Liver (tissue), 9 donors: Measurements from ENCODE around the gene DCC. TPM values are rescaled to one million over a fixed set of nuclear protein-coding genes. Genes with fewer than 3 reads are reported as not detected.

ENCODE experiments used
- DNase-seq: peaks from one replicate; pipeline ENCODE4 v3.0.0-alpha.2; 2017; ENCODE audit warnings: low spot score
- H3K27ac ChIP-seq, 2 donors: one replicate each; pipeline ENCODE4 v1.7.0; 2013; ENCODE audit warnings: inconsistent platforms in 2 of 2, low read length in 2 of 2, control low read depth in 1 of 2, low read depth in 1 of 2, mild to moderate bottlenecking in 1 of 2
- H3K27me3 ChIP-seq, 4 donors: one replicate each; pipeline versions ENCODE4 v1.6.1 to v1.7.0; 2013; ENCODE audit warnings: low read length in 3 of 4, inconsistent platforms in 1 of 4, mild to moderate bottlenecking in 1 of 4, moderate library complexity in 1 of 4; ENCODE audit not compliant: control insufficient read depth in 4 of 4, insufficient read depth in 4 of 4
- H3K36me3 ChIP-seq, 4 donors: one replicate each; pipeline versions ENCODE4 v1.6.1 to v1.7.0; 2013; ENCODE audit warnings: low read length in 3 of 4, mild to moderate bottlenecking in 3 of 4, low read depth in 1 of 4, moderate library complexity in 1 of 4; ENCODE audit not compliant: control insufficient read depth in 4 of 4, insufficient read depth in 3 of 4
- H3K4me1 ChIP-seq, 4 donors: one replicate each; pipeline versions ENCODE4 v1.6.1 to v1.7.0; 2013; ENCODE audit warnings: low read length in 3 of 4, mild to moderate bottlenecking in 3 of 4, moderate library complexity in 1 of 4; ENCODE audit not compliant: control insufficient read depth in 4 of 4, insufficient read depth in 4 of 4
- H3K4me3 ChIP-seq, 3 donors: one replicate each; pipeline versions ENCODE4 v1.6.1 to v1.7.0; 2013; ENCODE audit warnings: low read length in 3 of 3, control low read depth in 1 of 3, low read depth in 1 of 3, mild to moderate bottlenecking in 1 of 3
- H3K9ac ChIP-seq, 2 donors: one replicate each; pipeline ENCODE4 v1.7.0; 2013; ENCODE audit warnings: low read length in 2 of 2, mild to moderate bottlenecking in 2 of 2, moderate library complexity in 2 of 2, control low read depth in 1 of 2, low read depth in 1 of 2
- H3K9me3 ChIP-seq, 4 donors: one replicate each; pipeline versions ENCODE4 v1.6.1 to v1.7.0; 2013; ENCODE audit warnings: low read length in 3 of 4; ENCODE audit not compliant: control insufficient read depth in 4 of 4
- EGR1 ChIP-seq, 2 donors: IDR thresholded peaks; 2 replicates each; pipeline ENCODE4 v1.6.1; 2016 to 2018; ENCODE audit warnings: antibody characterized with exemption in 2 of 2, low read depth in 2 of 2
- FOXA1 ChIP-seq: IDR thresholded peaks from 2 replicates; pipeline ENCODE4 v1.6.1; 2016; ENCODE audit warnings: antibody characterized with exemption
- FOXA2 ChIP-seq: IDR thresholded peaks from 2 replicates; pipeline ENCODE4 v1.6.1; 2016; ENCODE audit warnings: antibody characterized with exemption
- GABPA ChIP-seq, 2 donors: IDR thresholded peaks in 1 of 2; conservative IDR thresholded peaks in 1 of 2; 2 replicates each; pipeline ENCODE4 v1.6.1; 2016; ENCODE audit warnings: antibody characterized with exemption in 2 of 2, mild to moderate bottlenecking in 1 of 2, moderate library complexity in 1 of 2
- HNF4A ChIP-seq, 2 donors: conservative IDR thresholded peaks; 2 replicates each; pipeline ENCODE4 v1.6.1; 2016; ENCODE audit warnings: antibody characterized with exemption in 2 of 2, mild to moderate bottlenecking in 2 of 2
- HNF4G ChIP-seq: IDR thresholded peaks from 2 replicates; pipeline ENCODE4 v1.6.1; 2016; ENCODE audit warnings: antibody characterized with exemption
- JUND ChIP-seq, 2 donors: IDR thresholded peaks; 2 replicates each; pipeline ENCODE4 v1.6.1; 2016; ENCODE audit warnings: antibody characterized with exemption in 2 of 2
- NR2F2 ChIP-seq: IDR thresholded peaks from 2 replicates; pipeline ENCODE4 v1.6.1; 2016; ENCODE audit warnings: antibody characterized with exemption
- RAD21 ChIP-seq, 2 donors: IDR thresholded peaks; 2 replicates each; pipeline ENCODE4 v1.6.1; 2016; ENCODE audit warnings: antibody characterized with exemption in 2 of 2, mild to moderate bottlenecking in 2 of 2
- RXRA ChIP-seq, 2 donors: IDR thresholded peaks; 2 replicates each; pipeline ENCODE4 v1.6.1; 2017 to 2018; ENCODE audit warnings: antibody characterized with exemption in 2 of 2, mild to moderate bottlenecking in 1 of 2
- SP1 ChIP-seq: IDR thresholded peaks from 2 replicates; pipeline ENCODE4 v1.6.1; 2018; ENCODE audit warnings: antibody characterized with exemption, mild to moderate bottlenecking
- TAF1 ChIP-seq: conservative IDR thresholded peaks from 2 replicates; pipeline ENCODE4 v1.6.1; 2016; ENCODE audit warnings: antibody characterized with exemption, mild to moderate bottlenecking
- YY1 ChIP-seq: IDR thresholded peaks from 2 replicates; pipeline ENCODE4 v1.6.1; 2016; ENCODE audit warnings: antibody characterized with exemption, mild to moderate bottlenecking
- WGBS: extraction: QIAGEN DNeasy Blood & Tissue Kit; methylation state at CpG from one replicate; pipeline ENCODE4 v1.1.7; 2013; 5-methylcytosine and 5-hydroxymethylcytosine counted together
- polyA plus RNA-seq, 2 donors: library from polyadenylated mRNA; stranded (reverse) in 1 of 2; unstranded in 1 of 2; fragments of 200-250 nt in 1 of 2; fragments of >200 nt in 1 of 2; fragmentation: Nextera tagmentation in 1 of 2; extraction: Ambion mirVana in 1 of 2; gene quantifications; one replicate each; pipeline versions ENCODE4 v1.2.1 to v1.2.3, GENCODE V29; 2013 to 2015
- total RNA-seq, 2 donors: library from RNA; depleted of rRNA; stranded (reverse); fragments of >200 nt; gene quantifications; one replicate each; pipeline ENCODE4 v1.2.3, GENCODE V29; 2014
- TF ChIP-seq, protein P1 (sequence below): IDR thresholded peaks from 2 replicates; pipeline ENCODE4 v1.6.1; 2016; ENCODE audit warnings: antibody characterized with exemption
- TF ChIP-seq, protein P2 (sequence below): IDR thresholded peaks from 2 replicates; pipeline ENCODE4 v1.6.1; 2016; ENCODE audit warnings: antibody characterized with exemption
- TF ChIP-seq, protein P3 (sequence below): fragments of 150-350 bp; IDR thresholded peaks from 2 replicates; pipeline ENCODE4 v1.5.1; 2017; ENCODE audit warnings: improper control_type of control experiment, low read depth, low read length; ENCODE audit not compliant: missing input control
- TF ChIP-seq, protein P4 (sequence below): IDR thresholded peaks from 2 replicates; pipeline ENCODE4 v1.6.1; 2016; ENCODE audit warnings: antibody characterized with exemption
- TF ChIP-seq, protein P5 (sequence below): IDR thresholded peaks from 2 replicates; pipeline ENCODE4 v1.6.1; 2016; ENCODE audit warnings: antibody characterized with exemption, mild to moderate bottlenecking
- donor health status: healthy.
- donor health status: healthy.
- donor health status: healthy.
- donor health status: healthy.
- donor health status: healthy.

The DCC gene
- total and polyA plus RNA-seq, 4 donors, result under 0.01 to 0.03 TPM; not detected in 2

DNA sequence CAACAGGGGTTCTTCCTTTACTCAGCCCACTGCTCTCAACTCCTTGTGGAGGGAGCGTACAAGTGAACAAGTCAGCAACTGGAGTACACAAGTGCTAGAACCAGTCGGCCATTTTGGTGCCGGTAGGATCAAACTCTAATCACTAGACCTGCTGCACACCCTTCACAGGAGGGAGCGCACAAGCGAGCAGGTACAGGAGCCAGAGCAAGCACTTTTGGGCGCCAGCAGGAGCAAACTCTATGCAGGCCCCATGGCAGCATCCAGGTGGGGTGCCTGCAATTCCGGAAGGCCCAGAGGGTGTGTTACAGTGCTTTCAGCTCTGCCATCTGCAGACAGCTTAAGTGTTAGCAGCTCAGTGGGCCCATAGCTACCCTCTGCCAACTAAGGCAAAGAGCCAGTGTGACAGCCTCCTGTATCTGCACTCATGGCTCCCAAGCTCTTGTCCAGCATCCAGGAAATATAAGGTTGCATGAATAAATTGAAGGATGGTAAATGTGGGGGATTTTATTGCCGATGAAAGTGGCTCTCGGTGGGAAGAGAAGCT, 426.1 kb downstream of the DCC start:
- H3K9ac ChIP-seq, result no peak overlapping the region
- no peaks in the 10 kb centered on the region for H3K4me1 ChIP-seq
- no peak overlapping the region for H3K27ac ChIP-seq
- DNase-seq, result no peak
- WGBS, result 74% methylated on average over 9 of the region's 9 CpGs
- H3K27me3 ChIP-seq, result no peaks in the 10 kb centered on the region
- H3K36me3 ChIP-seq, result no peaks in the 10 kb centered on the region
- H3K9me3 ChIP-seq, result no peaks in the 10 kb centered on the region
- TF ChIP-seq, protein P1, sequence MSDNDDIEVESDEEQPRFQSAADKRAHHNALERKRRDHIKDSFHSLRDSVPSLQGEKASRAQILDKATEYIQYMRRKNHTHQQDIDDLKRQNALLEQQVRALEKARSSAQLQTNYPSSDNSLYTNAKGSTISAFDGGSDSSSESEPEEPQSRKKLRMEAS, result no peak
- TF ChIP-seq, protein P2, sequence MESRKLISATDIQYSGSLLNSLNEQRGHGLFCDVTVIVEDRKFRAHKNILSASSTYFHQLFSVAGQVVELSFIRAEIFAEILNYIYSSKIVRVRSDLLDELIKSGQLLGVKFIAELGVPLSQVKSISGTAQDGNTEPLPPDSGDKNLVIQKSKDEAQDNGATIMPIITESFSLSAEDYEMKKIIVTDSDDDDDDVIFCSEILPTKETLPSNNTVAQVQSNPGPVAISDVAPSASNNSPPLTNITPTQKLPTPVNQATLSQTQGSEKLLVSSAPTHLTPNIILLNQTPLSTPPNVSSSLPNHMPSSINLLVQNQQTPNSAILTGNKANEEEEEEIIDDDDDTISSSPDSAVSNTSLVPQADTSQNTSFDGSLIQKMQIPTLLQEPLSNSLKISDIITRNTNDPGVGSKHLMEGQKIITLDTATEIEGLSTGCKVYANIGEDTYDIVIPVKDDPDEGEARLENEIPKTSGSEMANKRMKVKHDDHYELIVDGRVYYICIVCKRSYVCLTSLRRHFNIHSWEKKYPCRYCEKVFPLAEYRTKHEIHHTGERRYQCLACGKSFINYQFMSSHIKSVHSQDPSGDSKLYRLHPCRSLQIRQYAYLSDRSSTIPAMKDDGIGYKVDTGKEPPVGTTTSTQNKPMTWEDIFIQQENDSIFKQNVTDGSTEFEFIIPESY, result no peak
- no peak for TF ChIP-seq JUND (IDR thresholded peaks at IDR 0.05)
- TF ChIP-seq NR2F2, result no peak
- TF ChIP-seq FOXA1, result no peak
- TF ChIP-seq, protein P3, sequence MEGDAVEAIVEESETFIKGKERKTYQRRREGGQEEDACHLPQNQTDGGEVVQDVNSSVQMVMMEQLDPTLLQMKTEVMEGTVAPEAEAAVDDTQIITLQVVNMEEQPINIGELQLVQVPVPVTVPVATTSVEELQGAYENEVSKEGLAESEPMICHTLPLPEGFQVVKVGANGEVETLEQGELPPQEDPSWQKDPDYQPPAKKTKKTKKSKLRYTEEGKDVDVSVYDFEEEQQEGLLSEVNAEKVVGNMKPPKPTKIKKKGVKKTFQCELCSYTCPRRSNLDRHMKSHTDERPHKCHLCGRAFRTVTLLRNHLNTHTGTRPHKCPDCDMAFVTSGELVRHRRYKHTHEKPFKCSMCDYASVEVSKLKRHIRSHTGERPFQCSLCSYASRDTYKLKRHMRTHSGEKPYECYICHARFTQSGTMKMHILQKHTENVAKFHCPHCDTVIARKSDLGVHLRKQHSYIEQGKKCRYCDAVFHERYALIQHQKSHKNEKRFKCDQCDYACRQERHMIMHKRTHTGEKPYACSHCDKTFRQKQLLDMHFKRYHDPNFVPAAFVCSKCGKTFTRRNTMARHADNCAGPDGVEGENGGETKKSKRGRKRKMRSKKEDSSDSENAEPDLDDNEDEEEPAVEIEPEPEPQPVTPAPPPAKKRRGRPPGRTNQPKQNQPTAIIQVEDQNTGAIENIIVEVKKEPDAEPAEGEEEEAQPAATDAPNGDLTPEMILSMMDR, result no peak
- TF ChIP-seq, protein P4, sequence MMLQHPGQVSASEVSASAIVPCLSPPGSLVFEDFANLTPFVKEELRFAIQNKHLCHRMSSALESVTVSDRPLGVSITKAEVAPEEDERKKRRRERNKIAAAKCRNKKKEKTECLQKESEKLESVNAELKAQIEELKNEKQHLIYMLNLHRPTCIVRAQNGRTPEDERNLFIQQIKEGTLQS, result no peak
- TF ChIP-seq TAF1, result no peak
- no peak for TF ChIP-seq SP1
- no peak for TF ChIP-seq YY1
- TF ChIP-seq HNF4A (conservative IDR thresholded peaks at IDR 0.05), result no peak
- TF ChIP-seq FOXA2, result no peak
- TF ChIP-seq EGR1 (IDR thresholded peaks at IDR 0.05; ENCODE audit: low read depth in 2 of 2), result no peak
- no peak for TF ChIP-seq HNF4G
- TF ChIP-seq, protein P5, sequence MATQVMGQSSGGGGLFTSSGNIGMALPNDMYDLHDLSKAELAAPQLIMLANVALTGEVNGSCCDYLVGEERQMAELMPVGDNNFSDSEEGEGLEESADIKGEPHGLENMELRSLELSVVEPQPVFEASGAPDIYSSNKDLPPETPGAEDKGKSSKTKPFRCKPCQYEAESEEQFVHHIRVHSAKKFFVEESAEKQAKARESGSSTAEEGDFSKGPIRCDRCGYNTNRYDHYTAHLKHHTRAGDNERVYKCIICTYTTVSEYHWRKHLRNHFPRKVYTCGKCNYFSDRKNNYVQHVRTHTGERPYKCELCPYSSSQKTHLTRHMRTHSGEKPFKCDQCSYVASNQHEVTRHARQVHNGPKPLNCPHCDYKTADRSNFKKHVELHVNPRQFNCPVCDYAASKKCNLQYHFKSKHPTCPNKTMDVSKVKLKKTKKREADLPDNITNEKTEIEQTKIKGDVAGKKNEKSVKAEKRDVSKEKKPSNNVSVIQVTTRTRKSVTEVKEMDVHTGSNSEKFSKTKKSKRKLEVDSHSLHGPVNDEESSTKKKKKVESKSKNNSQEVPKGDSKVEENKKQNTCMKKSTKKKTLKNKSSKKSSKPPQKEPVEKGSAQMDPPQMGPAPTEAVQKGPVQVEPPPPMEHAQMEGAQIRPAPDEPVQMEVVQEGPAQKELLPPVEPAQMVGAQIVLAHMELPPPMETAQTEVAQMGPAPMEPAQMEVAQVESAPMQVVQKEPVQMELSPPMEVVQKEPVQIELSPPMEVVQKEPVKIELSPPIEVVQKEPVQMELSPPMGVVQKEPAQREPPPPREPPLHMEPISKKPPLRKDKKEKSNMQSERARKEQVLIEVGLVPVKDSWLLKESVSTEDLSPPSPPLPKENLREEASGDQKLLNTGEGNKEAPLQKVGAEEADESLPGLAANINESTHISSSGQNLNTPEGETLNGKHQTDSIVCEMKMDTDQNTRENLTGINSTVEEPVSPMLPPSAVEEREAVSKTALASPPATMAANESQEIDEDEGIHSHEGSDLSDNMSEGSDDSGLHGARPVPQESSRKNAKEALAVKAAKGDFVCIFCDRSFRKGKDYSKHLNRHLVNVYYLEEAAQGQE, result no peak
- TF ChIP-seq RXRA (IDR thresholded peaks at IDR 0.05), result no peak
- TF ChIP-seq RAD21 (IDR thresholded peaks at IDR 0.05), result no peak
- no peak for TF ChIP-seq GABPA (IDR thresholded peaks at IDR 0.05 in 1 of 2, conservative IDR thresholded peaks at IDR 0.05 in 1 of 2)
- no peak overlapping the region for H3K4me3 ChIP-seq
